ENCODE measurements around the gene FAM118B.

FAM118B gene

GRCh38 chr11:126290887-126291286 lies 79.3 kb downstream of the FAM118B start:
- H3K36me3 ChIP-seq (ENCODE audit: low read length), result no peaks in the 10 kb centered on the region
- no peak overlapping the region for H3K9ac ChIP-seq (ENCODE audit: low read length)
- no peaks in the 10 kb centered on the region for H3K27me3 ChIP-seq (ENCODE audit: low read length)
- no peaks in the 10 kb centered on the region for H3K9me2 ChIP-seq (replicated peaks; ENCODE audit: insufficient read depth, low read length)
- no peak overlapping the region for H3K27ac ChIP-seq (ENCODE audit: low read depth, low read length)
- no peaks in the 10 kb centered on the region for H3F3A ChIP-seq (ENCODE audit: insufficient read depth)
- no peak overlapping the region for H3K4me2 ChIP-seq (ENCODE audit: low read depth, low read length, poor library complexity, severe bottlenecking)
- no peaks in the 10 kb centered on the region for H3K9me3 ChIP-seq (ENCODE audit: insufficient read depth, low read length)
- H4K20me1 ChIP-seq (ENCODE audit: low read depth, low read length), result no peaks in the 10 kb centered on the region
- TF ChIP-seq CTCF (IDR thresholded peaks at IDR 0.05; ENCODE audit: insufficient read depth, low read length, poor library complexity, severe bottlenecking) (no peak), EZH2phosphoT487 (conservative IDR thresholded peaks at IDR 0.05; ENCODE audit: low read length) (no peak)
- H2AFZ ChIP-seq (ENCODE audit: low read depth, low read length, severe bottlenecking), result no peak overlapping the region
- no peak overlapping the region for H3K4me3 ChIP-seq (ENCODE audit: insufficient read depth, low read length, poor library complexity, severe bottlenecking)
- H3K79me2 ChIP-seq (ENCODE audit: insufficient read depth, low read length), result no peaks in the 10 kb centered on the region

- Histone ChIP-seq H4K20me1 (ENCODE audit: low read depth, low read length) (no peaks in the 10 kb centered on the region), H3K79me2 (ENCODE audit: insufficient read depth, low read length) (no peaks in the 10 kb centered on the region), H3K4me3 (ENCODE audit: insufficient read depth, low read length, poor library complexity, severe bottlenecking) (no peak overlapping the region), H3F3A (ENCODE audit: insufficient read depth) (no peaks in the 10 kb centered on the region), H3K9me2 (replicated peaks; ENCODE audit: insufficient read depth, low read length) (no peaks in the 10 kb centered on the region), H3K27me3 (ENCODE audit: low read length) (no peaks in the 10 kb centered on the region), H3K9ac (ENCODE audit: low read length) (no peak overlapping the region), H3K9me3 (ENCODE audit: insufficient read depth, low read length) (no peaks in the 10 kb centered on the region), H2AFZ (ENCODE audit: low read depth, low read length, severe bottlenecking) (no peak overlapping the region), H3K36me3 (ENCODE audit: low read length) (no peaks in the 10 kb centered on the region), H3K4me2 (ENCODE audit: low read depth, low read length, poor library complexity, severe bottlenecking) (no peak overlapping the region), H3K27ac (ENCODE audit: low read depth, low read length) (no peak overlapping the region)
- TF ChIP-seq EZH2phosphoT487 (conservative IDR thresholded peaks at IDR 0.05; ENCODE audit: low read length) (no peak), CTCF (IDR thresholded peaks at IDR 0.05; ENCODE audit: insufficient read depth, low read length, poor library complexity, severe bottlenecking) (no peak)
These were observed 82.1 kb downstream of the FAM118B start for GRCh38 chr11:126293726-126294125.

GRCh38 chr11:126297004-126297403 lies 85.4 kb downstream of the FAM118B start:
- no peaks in the 10 kb centered on the region for H4K20me1 ChIP-seq (ENCODE audit: low read depth, low read length)
- H3K9me3 ChIP-seq (ENCODE audit: insufficient read depth, low read length), result no peaks in the 10 kb centered on the region
- H2AFZ ChIP-seq (ENCODE audit: low read depth, low read length, severe bottlenecking), result no peak overlapping the region
- no peaks in the 10 kb centered on the region for H3K79me2 ChIP-seq (ENCODE audit: insufficient read depth, low read length)
- H3K4me3 ChIP-seq (ENCODE audit: insufficient read depth, low read length, poor library complexity, severe bottlenecking), result no peak overlapping the region
- TF ChIP-seq CTCF (IDR thresholded peaks at IDR 0.05; ENCODE audit: insufficient read depth, low read length, poor library complexity, severe bottlenecking), result no peak
- TF ChIP-seq EZH2phosphoT487 (conservative IDR thresholded peaks at IDR 0.05; ENCODE audit: low read length), result no peak
- H3K9ac ChIP-seq (ENCODE audit: low read length), result no peak overlapping the region
- H3F3A ChIP-seq (ENCODE audit: insufficient read depth), result no peaks in the 10 kb centered on the region
- no peaks in the 10 kb centered on the region for H3K9me2 ChIP-seq (replicated peaks; ENCODE audit: insufficient read depth, low read length)
- H3K36me3 ChIP-seq (ENCODE audit: low read length), result no peaks in the 10 kb centered on the region
- H3K27ac ChIP-seq (ENCODE audit: low read depth, low read length), result no peak overlapping the region
- no peaks in the 10 kb centered on the region for H3K27me3 ChIP-seq (ENCODE audit: low read length)
- H3K4me2 ChIP-seq (ENCODE audit: low read depth, low read length, poor library complexity, severe bottlenecking), result no peak overlapping the region

Data from SU-DHL-6 (cell line).